ENCODE measurements around the gene ZNHIT1.

Gene ZNHIT1

DNA sequence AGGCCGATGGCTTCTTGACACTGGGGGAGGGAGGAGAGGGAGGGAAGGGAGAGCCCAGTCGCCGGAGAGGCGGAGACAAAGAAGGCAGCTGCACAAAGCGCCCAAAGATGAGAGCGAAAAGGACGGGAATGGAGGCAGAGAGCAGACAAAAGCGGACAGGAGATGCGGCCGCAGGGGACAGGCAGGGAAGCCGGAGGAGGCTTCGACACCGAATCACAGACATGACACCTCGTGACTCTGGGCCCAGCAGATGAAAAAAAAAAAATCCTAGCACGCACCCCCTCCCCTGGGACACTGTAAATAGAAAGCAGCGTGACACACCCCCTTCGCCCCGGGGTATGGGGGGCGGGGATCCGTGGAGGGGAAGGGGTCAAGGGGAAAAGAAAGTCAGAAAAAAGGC lies 38.8 kb upstream of the ZNHIT1 start:
- no peak overlapping the region for H3K4me3 ChIP-seq (replicated peaks; ENCODE audit: low read depth, low read length)
- TF ChIP-seq, protein P1, sequence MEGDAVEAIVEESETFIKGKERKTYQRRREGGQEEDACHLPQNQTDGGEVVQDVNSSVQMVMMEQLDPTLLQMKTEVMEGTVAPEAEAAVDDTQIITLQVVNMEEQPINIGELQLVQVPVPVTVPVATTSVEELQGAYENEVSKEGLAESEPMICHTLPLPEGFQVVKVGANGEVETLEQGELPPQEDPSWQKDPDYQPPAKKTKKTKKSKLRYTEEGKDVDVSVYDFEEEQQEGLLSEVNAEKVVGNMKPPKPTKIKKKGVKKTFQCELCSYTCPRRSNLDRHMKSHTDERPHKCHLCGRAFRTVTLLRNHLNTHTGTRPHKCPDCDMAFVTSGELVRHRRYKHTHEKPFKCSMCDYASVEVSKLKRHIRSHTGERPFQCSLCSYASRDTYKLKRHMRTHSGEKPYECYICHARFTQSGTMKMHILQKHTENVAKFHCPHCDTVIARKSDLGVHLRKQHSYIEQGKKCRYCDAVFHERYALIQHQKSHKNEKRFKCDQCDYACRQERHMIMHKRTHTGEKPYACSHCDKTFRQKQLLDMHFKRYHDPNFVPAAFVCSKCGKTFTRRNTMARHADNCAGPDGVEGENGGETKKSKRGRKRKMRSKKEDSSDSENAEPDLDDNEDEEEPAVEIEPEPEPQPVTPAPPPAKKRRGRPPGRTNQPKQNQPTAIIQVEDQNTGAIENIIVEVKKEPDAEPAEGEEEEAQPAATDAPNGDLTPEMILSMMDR (IDR thresholded peaks at IDR 0.05; ENCODE audit: low read length, missing control alignments) = no peak
- DNase-seq (ENCODE audit: low read depth) = no peak

DNA sequence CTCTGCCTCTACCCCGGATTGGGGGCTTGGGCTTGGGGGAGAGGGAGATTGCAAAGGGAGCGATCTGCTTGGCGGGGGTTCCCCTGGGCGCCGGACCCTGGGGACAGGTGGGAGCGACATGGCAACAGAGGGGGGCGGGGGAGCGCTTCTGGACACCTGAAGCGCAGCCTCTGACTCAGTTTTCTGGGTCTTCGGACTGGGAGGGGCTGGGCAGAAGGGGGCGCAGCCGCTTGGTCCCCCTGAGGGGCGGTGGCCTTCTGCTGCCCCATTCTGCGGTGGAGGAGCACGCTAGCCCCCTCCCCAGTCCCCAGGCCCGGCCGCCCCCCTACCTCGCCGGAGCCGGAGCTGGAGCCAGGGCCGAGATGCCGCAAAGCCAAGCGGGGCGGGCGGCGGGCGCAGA lies 38.3 kb upstream of the ZNHIT1 start:
- TF ChIP-seq, protein P1 (IDR thresholded peaks at IDR 0.05; ENCODE audit: low read length, missing control alignments) = no peak
- H3K4me3 ChIP-seq (replicated peaks; ENCODE audit: low read depth, low read length) = no peak overlapping the region

DNA sequence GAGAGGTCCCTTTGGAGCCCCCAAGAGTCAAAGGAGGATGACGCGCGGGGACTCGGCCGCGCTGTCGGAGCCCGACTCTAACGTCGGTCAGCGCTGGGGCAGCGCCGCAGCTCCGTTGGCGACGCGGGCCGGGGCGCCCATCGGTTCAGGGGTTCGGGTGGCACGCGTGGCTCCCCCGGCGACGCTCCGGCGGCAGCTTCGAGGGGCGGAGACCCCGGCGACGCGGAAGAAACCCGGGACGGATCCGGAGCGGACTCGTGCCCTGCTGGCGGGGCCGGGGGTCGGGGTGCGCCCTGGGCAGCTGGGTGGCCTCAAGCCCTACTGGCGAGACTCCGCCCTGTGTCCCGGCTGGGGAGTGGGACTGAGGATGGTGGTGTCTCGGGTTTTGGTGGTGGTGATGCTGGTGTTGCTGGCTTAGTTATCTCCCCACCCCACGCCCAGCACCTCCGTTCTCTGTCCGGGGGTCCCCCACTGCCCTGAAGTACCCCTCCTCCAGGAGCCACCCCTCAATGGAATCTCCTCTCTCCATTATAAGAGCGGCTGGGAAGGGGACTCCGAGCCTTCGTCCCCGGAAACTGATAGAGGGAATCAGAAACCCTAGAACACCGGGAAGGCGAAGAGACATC lies 37.7 kb upstream of the ZNHIT1 start, which contains the start of gene NAT16:
TSS of gene NAT16 (minus strand) at position 164 of the 626 bp plus-strand sequence. CDS start 5,486 bp downstream, outside the sequence.
- DNase-seq (ENCODE audit: low read depth) = no peak
- no peak within 1 kb of the TSS for H3K4me3 ChIP-seq (replicated peaks; ENCODE audit: low read depth, low read length)
- TF ChIP-seq, protein P1 (IDR thresholded peaks at IDR 0.05; ENCODE audit: low read length, missing control alignments) = no peak

More for the DNA sequence above, 38.3 kb upstream of the ZNHIT1 start:
- DNase-seq (ENCODE audit: low read depth) = no peak

DNA sequence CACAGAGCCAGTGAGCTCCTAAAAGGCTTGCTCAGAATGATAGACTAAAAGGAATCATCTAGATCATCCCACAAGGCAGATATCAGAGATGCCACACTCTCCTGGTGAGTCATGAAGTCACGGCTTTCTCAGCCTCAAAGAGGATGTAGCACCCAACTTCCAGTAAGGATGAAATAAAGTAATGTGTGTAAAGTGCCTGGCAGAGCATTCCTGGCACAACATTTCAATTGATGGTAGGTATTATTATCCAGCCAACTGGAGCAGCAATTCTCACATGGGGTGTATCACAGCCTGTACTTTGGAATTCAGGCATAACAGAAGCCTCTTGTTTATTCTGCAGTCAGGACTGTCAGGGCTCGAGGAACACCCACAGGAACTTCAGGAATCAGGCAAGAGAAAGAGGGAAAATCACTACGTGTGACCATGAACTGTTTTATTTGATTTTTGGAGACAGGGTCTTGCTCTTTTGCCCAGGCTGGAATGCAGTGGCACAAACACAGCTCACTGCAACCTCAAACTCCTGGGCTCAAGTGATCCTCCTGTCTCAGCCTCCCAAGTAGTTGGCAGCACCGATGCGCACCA lies 32.6 kb upstream of the ZNHIT1 start:
- DNase-seq (ENCODE audit: low read depth) = no peak
- TF ChIP-seq, protein P1 (IDR thresholded peaks at IDR 0.05; ENCODE audit: low read length, missing control alignments) = no peak
- H3K4me3 ChIP-seq (replicated peaks; ENCODE audit: low read depth, low read length) = no peak overlapping the region

DNA sequence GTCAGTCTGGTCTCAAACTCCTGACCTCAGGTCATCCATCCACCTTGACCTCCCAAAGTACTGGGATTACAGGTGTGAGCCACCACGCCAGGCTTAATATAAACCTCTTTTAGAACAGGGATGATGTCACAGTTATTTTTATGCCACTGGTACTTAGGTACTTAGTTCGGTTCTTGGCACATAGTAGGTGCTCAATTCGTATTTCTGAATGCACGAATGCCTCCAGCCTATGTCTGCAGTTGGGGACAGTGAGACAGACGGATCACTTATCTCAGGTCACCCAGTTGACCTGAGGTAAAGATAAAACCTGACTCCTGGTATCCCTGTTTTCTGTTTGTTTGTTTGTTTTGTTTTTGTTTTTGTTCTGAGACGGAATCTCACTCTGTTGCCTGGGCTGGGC lies 31.8 kb upstream of the ZNHIT1 start:
- TF ChIP-seq, protein P1 (IDR thresholded peaks at IDR 0.05; ENCODE audit: low read length, missing control alignments) = no peak
- no peak for DNase-seq (ENCODE audit: low read depth)
- no peak overlapping the region for H3K4me3 ChIP-seq (replicated peaks; ENCODE audit: low read depth, low read length)

DNA sequence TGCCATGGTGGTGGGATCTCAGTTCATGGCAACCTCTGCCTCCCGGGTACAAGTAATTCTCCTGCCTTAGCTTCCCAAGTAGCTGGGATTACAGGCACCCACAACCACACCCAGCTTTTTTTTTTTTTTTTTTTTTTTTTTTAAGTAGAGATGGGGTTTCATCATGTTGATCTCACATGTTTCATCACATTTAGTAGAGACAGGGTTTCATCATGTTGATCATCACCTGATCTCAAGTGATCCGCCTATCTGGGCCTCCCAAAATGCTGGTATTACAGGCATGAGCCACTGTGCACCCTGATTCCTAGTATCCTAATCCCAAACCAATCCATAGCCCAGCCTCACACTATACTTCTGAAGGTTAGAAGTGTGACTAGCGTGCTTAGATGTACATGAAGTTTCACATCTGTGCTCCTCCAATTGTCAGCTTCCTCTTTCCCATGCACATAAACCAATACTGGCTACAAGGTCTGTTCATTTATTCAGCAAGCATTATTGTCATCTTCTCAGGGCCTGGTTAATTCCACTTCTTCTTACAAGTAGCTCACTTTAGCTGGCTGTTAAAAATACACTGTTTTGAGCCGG lies 31.0 kb upstream of the ZNHIT1 start:
- DNase-seq (ENCODE audit: low read depth) = no peak
- H3K4me3 ChIP-seq (replicated peaks; ENCODE audit: low read depth, low read length) = no peak overlapping the region
- TF ChIP-seq, protein P1 (IDR thresholded peaks at IDR 0.05; ENCODE audit: low read length, missing control alignments) = no peak

All from fibroblast of pulmonary artery (primary cell).